Measurements from ENCODE around the gene MCM9.

GRCh38 chr6:118895859-118896258 lies 39.1 kb downstream of the MCM9 start:
- TF ChIP-seq POLR2A (IDR thresholded peaks at IDR 0.05): no peak
- TF ChIP-seq, protein P1, sequence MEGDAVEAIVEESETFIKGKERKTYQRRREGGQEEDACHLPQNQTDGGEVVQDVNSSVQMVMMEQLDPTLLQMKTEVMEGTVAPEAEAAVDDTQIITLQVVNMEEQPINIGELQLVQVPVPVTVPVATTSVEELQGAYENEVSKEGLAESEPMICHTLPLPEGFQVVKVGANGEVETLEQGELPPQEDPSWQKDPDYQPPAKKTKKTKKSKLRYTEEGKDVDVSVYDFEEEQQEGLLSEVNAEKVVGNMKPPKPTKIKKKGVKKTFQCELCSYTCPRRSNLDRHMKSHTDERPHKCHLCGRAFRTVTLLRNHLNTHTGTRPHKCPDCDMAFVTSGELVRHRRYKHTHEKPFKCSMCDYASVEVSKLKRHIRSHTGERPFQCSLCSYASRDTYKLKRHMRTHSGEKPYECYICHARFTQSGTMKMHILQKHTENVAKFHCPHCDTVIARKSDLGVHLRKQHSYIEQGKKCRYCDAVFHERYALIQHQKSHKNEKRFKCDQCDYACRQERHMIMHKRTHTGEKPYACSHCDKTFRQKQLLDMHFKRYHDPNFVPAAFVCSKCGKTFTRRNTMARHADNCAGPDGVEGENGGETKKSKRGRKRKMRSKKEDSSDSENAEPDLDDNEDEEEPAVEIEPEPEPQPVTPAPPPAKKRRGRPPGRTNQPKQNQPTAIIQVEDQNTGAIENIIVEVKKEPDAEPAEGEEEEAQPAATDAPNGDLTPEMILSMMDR (IDR thresholded peaks at IDR 0.05): no peak
